GM12878 (cell line): ENCODE measurements around the gene CHN2. TPM values are rescaled to one million over a fixed set of nuclear protein-coding genes. Genes with fewer than 3 reads are reported as not detected.

Source experiments
- ATAC-seq: fragments of 200-7000 bp; cut with Tn5 transposase; 3 replicates; pipeline ENCODE4 v1.9.1; 2020; ENCODE audit warnings: mild to moderate bottlenecking, moderate library complexity
- BruUV-seq: library from RNA; stranded (reverse); fragments of 400-500 nt; replicated peaks from 2 replicates; lab custom pipeline; 2021; lab: Mats Ljungman, UMichigan
- CTCF ChIA-PET: fragments of 300-600 bp; sonication (Branson Sonifier 250); formaldehyde crosslinking; extraction: SDS; loops from one replicate; lab custom pipeline; 2021; ENCODE audit warnings: inconsistent platforms; lab: Yijun Ruan, JAX
- POLR2A ChIA-PET: fragments of 350-600 bp; formaldehyde crosslinking; extraction: SDS; loops from one replicate; lab custom pipeline; 2021; ENCODE audit warnings: inconsistent platforms; lab: Charles Lee
- RAD21 ChIA-PET: fragments of 300-600 bp; sonication (Branson Sonifier 250); formaldehyde crosslinking; loops from one replicate; lab custom pipeline; 2023; ENCODE audit warnings: antibody characterized with exemption; ENCODE audit not compliant: unreplicated experiment; lab: Charles Lee
- SMC1A ChIA-PET: fragments of 300-600 bp; sonication (Branson Sonifier 250); formaldehyde crosslinking; loops from one replicate; lab custom pipeline; 2023; ENCODE audit not compliant: unreplicated experiment, uncharacterized antibody; lab: Charles Lee
- DNase-seq: peaks from one replicate; pipeline ENCODE4 v3.0.0-alpha.2; 2011; ENCODE audit warnings: low read depth, low spot score
- FAIRE-seq: peaks from 3 replicates; lab custom pipeline; 2011; peaks lifted over from hg19 to GRCh38; lab: Jason Lieb, UNC
- H2AFZ ChIP-seq: 2 replicates; pipeline ENCODE4 v1.6.0; 2011; ENCODE audit warnings: low read depth, low read length, control low read depth; ENCODE audit not compliant: control insufficient read depth
- H3K27ac ChIP-seq: 2 replicates; pipeline ENCODE4 v1.5.1; 2011; ENCODE audit warnings: control low read depth; ENCODE audit not compliant: control insufficient read depth, insufficient read depth
- H3K27me3 ChIP-seq, 2 experiments: replicated peaks in 1 of 2; 2 replicates each; pipeline versions ENCODE4 v1.6.0 to v1.6.1; 2011; ENCODE audit warnings: low read length in 1 of 2; ENCODE audit not compliant: control insufficient read depth in 2 of 2, insufficient read depth in 2 of 2
- H3K36me3 ChIP-seq, 2 experiments: 2 replicates each; pipeline ENCODE4 v1.5.1; 2011; ENCODE audit warnings: low read length in 1 of 2; ENCODE audit not compliant: control insufficient read depth in 2 of 2, insufficient read depth in 2 of 2
- H3K4me1 ChIP-seq: 2 replicates; pipeline ENCODE4 v1.6.1; 2011; ENCODE audit warnings: mild to moderate bottlenecking, low read length, moderate library complexity, mixed read lengths; ENCODE audit not compliant: control insufficient read depth, insufficient read depth
- H3K4me2 ChIP-seq: 2 replicates; pipeline ENCODE4 v1.6.0; 2011; ENCODE audit warnings: control low read depth; ENCODE audit not compliant: control insufficient read depth, insufficient read depth
- H3K4me3 ChIP-seq: fragments of 200-600 bp; sonication (generic); 2 replicates; pipeline ENCODE4 v1.5.1; 2016
- H3K79me2 ChIP-seq: 2 replicates; pipeline ENCODE4 v1.6.0; 2011; ENCODE audit warnings: low read length; ENCODE audit not compliant: control insufficient read depth, insufficient read depth
- H3K9ac ChIP-seq: 2 replicates; pipeline ENCODE4 v1.8.0; 2011; ENCODE audit warnings: low read length, control low read depth, mixed read lengths; ENCODE audit not compliant: control insufficient read depth, insufficient read depth
- H3K9me3 ChIP-seq: replicated peaks from 3 replicates; pipeline ENCODE4 v1.5.1; 2011; ENCODE audit warnings: mild to moderate bottlenecking, low read length; ENCODE audit not compliant: control insufficient read depth, insufficient read depth
- H4K20me1 ChIP-seq: 2 replicates; pipeline ENCODE4 v1.6.0; 2011; ENCODE audit not compliant: control insufficient read depth, insufficient read depth
- BACH1 ChIP-seq: fragments of 450-650 bp; IDR thresholded peaks from 2 replicates; pipeline ENCODE4 v1.6.1; 2017; ENCODE audit warnings: mild to moderate bottlenecking, borderline replicate concordance
- CBFB ChIP-seq: IDR thresholded peaks from 2 replicates; pipeline ENCODE4 v1.6.1; 2016; ENCODE audit warnings: antibody characterized with exemption, low read depth
- EGR1 ChIP-seq, 2 experiments: IDR thresholded peaks; 1 replicate in 1 of 2; 2 replicates in 1 of 2; pipeline ENCODE4 v1.6.1; 2011 to 2012; ENCODE audit warnings: low read depth in 2 of 2, low read length in 2 of 2, borderline replicate concordance in 1 of 2, mild to moderate bottlenecking in 1 of 2, moderate library complexity in 1 of 2
- HDAC6 ChIP-seq: fragments of 200-600 bp; sonication (generic); IDR thresholded peaks from one replicate; pipeline ENCODE4 v1.8.0; 2017; ENCODE audit warnings: antibody characterized with exemption; ENCODE audit not compliant: unreplicated experiment
- JUNB ChIP-seq: IDR thresholded peaks from 2 replicates; pipeline ENCODE4 v1.6.1; 2016; ENCODE audit warnings: antibody characterized with exemption, mild to moderate bottlenecking
- PML ChIP-seq: IDR thresholded peaks from 2 replicates; pipeline ENCODE4 v1.6.1; 2012; ENCODE audit warnings: low read length, inconsistent platforms
- RAD21 ChIP-seq: IDR thresholded peaks from 2 replicates; pipeline ENCODE4 v1.6.1; 2011; ENCODE audit warnings: mild to moderate bottlenecking, low read depth, low read length, moderate library complexity; ENCODE audit not compliant: insufficient read depth
- SMC3 ChIP-seq: IDR thresholded peaks from 2 replicates; pipeline ENCODE4 v1.6.1; 2011; ENCODE audit warnings: low read length, improper control_type of control experiment, borderline replicate concordance
- STAT3 ChIP-seq: IDR thresholded peaks from 2 replicates; pipeline ENCODE4 v1.6.1; 2011; ENCODE audit warnings: low read depth, low read length, improper control_type of control experiment
- TCF3 ChIP-seq: IDR thresholded peaks from 2 replicates; pipeline ENCODE4 v1.6.1; 2012; ENCODE audit warnings: low read depth, mild to moderate bottlenecking, low read length, borderline replicate concordance; ENCODE audit not compliant: insufficient read depth
- WGBS: methylation state at CpG from one replicate; pipeline ENCODE4 v1.1.6; 2016; ENCODE audit warnings: low lambda C conversion rate; ENCODE audit not compliant: insufficient replicate concordance, insufficient coverage; ENCODE audit errors: missing lambda C conversion rate; 5-methylcytosine and 5-hydroxymethylcytosine counted together
- in situ Hi-C: fragments of 300-500 bp; cut with MboI; formaldehyde crosslinking; loops from 9 replicates; pipeline ENCODE4 v1.14.3; 2018; ENCODE audit warnings: mixed read lengths
- intact Hi-C: fragments of 100-400 bp; cut with micrococcal nuclease; formaldehyde crosslinking; loops from one replicate; pipeline ENCODE4 v1.14.2; 2022; ENCODE audit not compliant: unreplicated experiment
- polyA plus RNA-seq, 11 experiments: library from polyadenylated mRNA; depleted of rRNA in 4 of 11; unstranded in 6 of 11; stranded (reverse) in 5 of 11; fragments of >200 nt; fragmentation: Nextera tagmentation in 4 of 11; fragmentation: Illumina TruSeq in 1 of 11; extraction: Ambion mirVana in 4 of 11; extraction: Trizol in 1 of 11; gene quantifications; 1 replicate in 1 of 11; 2 replicates in 10 of 11; pipeline versions ENCODE4 v1.2.1 to v1.2.3, GENCODE V29; 2011 to 2016; ENCODE audit warnings: inconsistent platforms in 2 of 11, missing spikeins in 2 of 11, low read depth in 1 of 11
- total RNA-seq, 4 experiments: library from RNA; depleted of rRNA in 3 of 4; stranded (reverse); fragments of >200 nt in 3 of 4; fragmentation: Illumina TruSeq in 1 of 4; extraction: Trizol in 1 of 4; gene quantifications; 2 replicates each; pipeline versions ENCODE4 v1.2.1 to v1.2.3, GENCODE V29; 2013 to 2021
- TF ChIP-seq, protein P1 (sequence below): fragments of 450-650 bp; IDR thresholded peaks from 2 replicates; pipeline ENCODE4 v1.6.1; 2018; ENCODE audit warnings: borderline replicate concordance, mild to moderate bottlenecking; ENCODE audit not compliant: partially characterized antibody
- TF ChIP-seq, protein P2 (sequence below): fragments of 450-650 bp; conservative IDR thresholded peaks from 2 replicates; pipeline ENCODE4 v1.6.1; 2017; ENCODE audit warnings: mild to moderate bottlenecking, moderate library complexity
- TF ChIP-seq, protein P3 (sequence below): IDR thresholded peaks from 2 replicates; pipeline ENCODE4 v1.6.1; 2012; ENCODE audit warnings: low read length, inconsistent platforms

CHN2 gene
- total and polyA plus RNA-seq, 10 of the 15 experiments (the other 5 are each of a cell fraction or from before 2014, with no cell fraction given): 0.11 to 3.8 (median 0.37) TPM; not detected in 2

DNA sequence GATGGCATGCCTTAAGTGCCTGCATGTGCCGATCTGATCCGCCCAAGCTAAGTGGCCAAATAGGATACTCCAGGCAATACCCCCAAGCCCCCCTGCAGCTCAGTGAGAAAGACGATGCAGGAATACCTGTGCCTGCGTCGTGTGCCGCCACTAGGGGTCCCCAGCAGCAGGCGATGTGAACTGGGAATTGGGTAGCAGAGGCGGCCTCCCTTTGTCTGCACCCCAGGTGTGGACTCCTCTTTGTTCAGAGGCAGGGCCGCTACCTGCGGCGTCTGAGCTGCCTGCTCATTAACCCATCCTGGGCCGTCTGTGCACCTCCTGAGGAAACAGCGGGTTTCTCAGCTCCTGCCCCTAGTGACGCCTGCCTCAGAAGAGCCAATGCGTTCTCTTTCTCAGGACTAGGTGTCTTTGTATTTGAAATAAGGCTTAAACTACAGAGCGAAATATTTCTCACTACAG is 4.8 kb upstream of the CHN2 start (continued):
- TF ChIP-seq, protein P1, sequence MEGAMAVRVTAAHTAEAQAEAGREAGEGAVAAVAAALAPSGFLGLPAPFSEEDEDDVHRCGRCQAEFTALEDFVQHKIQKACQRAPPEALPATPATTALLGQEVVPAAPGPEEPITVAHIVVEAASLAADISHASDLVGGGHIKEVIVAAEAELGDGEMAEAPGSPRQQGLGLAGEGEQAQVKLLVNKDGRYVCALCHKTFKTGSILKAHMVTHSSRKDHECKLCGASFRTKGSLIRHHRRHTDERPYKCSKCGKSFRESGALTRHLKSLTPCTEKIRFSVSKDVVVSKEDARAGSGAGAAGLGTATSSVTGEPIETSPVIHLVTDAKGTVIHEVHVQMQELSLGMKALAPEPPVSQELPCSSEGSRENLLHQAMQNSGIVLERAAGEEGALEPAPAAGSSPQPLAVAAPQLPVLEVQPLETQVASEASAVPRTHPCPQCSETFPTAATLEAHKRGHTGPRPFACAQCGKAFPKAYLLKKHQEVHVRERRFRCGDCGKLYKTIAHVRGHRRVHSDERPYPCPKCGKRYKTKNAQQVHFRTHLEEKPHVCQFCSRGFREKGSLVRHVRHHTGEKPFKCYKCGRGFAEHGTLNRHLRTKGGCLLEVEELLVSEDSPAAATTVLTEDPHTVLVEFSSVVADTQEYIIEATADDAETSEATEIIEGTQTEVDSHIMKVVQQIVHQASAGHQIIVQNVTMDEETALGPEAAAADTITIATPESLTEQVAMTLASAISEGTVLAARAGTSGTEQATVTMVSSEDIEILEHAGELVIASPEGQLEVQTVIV: no peak
- no peak for TF ChIP-seq CBFB
- TF ChIP-seq PML: no peak
- TF ChIP-seq TCF3: no peak
- peak; percentile 66 for TF ChIP-seq RAD21
- TF ChIP-seq SMC3: peak; percentile 79
- no peak for TF ChIP-seq HDAC6

DNA sequence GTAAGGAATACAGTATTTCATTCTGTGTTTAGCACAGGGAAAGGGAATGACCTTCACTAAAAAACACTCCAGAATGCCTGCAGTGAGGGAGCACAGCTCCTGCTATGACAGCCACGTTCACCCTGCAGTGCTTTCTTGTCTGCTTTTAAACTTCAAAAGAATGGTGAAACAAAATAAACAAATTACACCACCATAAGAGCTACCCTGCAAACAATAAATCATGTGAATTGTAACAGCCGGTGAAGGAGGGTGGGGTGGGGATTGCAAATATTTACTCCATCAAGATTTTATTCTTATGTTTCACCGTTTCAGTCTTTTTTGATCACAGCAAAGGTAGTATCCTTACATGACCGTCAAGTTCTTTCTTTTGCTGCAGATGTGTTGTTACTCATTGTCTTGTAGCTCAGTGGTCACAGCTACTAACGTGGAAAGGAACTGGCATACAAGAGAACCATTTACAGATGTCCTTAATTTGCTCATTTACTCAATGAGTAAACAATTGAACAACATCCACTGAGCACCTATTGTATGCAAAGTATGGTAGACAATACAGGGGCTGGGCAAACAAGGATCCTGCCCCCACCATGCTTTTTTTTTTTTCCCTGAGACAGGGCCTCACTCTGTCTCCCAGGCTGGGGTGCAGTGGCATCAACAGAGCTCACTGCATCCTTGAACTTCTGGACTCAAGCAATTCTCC is 4.1 kb upstream of the CHN2 start:
- Histone ChIP-seq H3K4me2 (no peak overlapping the region), H3K79me2 (no peaks in the 10 kb centered on the region), H3K9ac (no peak overlapping the region), H4K20me1 (no peaks in the 10 kb centered on the region), H3K4me1 (no peaks in the 10 kb centered on the region), H3K4me3 (no peak overlapping the region), H2AFZ (no peak overlapping the region), H3K27ac (no peak overlapping the region), H3K27me3 (peaks cover 3 to 13% of the 10 kb centered on the region in 2 experiments), H3K9me3 (no peaks in the 10 kb centered on the region), H3K36me3 (no peaks in the 10 kb centered on the region)
- in situ Hi-C loops (loop anchor here (5.0 kb wide), 1 partner anchor 217 kb away; no protein-coding TSS in a partner anchor), intact Hi-C loops (no loop called here)
- 17% methylated on average over 5 of the region's 5 CpGs for WGBS
- ChIA-PET CTCF (interaction anchor here (0.7 to 4.4 kb wide), 29 partner anchors 8 to 321 kb away, joined by 3 to 112 read pairs (median 4); no protein-coding TSS in a partner anchor), SMC1A (interaction anchor here (0.7 to 5.4 kb wide), 13 partner anchors 24 to 1160 kb away, joined by 3 to 77 read pairs (median 4); no protein-coding TSS in a partner anchor), POLR2A (no interaction called here), RAD21 (interaction anchor here (0.8 to 4.3 kb wide), 7 partner anchors 12 to 268 kb away, joined by 3 to 31 read pairs (median 3); no protein-coding TSS in a partner anchor)
- FAIRE-seq (no peak), ATAC-seq (no peak), DNase-seq (no peak)
- no TSS peak for BruUV-seq
- TF ChIP-seq, protein P1: no peak
- TF ChIP-seq, protein P2, sequence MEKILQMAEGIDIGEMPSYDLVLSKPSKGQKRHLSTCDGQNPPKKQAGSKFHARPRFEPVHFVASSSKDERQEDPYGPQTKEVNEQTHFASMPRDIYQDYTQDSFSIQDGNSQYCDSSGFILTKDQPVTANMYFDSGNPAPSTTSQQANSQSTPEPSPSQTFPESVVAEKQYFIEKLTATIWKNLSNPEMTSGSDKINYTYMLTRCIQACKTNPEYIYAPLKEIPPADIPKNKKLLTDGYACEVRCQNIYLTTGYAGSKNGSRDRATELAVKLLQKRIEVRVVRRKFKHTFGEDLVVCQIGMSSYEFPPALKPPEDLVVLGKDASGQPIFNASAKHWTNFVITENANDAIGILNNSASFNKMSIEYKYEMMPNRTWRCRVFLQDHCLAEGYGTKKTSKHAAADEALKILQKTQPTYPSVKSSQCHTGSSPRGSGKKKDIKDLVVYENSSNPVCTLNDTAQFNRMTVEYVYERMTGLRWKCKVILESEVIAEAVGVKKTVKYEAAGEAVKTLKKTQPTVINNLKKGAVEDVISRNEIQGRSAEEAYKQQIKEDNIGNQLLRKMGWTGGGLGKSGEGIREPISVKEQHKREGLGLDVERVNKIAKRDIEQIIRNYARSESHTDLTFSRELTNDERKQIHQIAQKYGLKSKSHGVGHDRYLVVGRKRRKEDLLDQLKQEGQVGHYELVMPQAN: no peak
- TF ChIP-seq EGR1 (IDR thresholded peaks at IDR 0.05; ENCODE audit: borderline replicate concordance in 1 of 2, low read depth in 2 of 2, low read length in 2 of 2) (no peak), BACH1 (no peak), STAT3 (no peak), JUNB (no peak)
- TF ChIP-seq, protein P3, sequence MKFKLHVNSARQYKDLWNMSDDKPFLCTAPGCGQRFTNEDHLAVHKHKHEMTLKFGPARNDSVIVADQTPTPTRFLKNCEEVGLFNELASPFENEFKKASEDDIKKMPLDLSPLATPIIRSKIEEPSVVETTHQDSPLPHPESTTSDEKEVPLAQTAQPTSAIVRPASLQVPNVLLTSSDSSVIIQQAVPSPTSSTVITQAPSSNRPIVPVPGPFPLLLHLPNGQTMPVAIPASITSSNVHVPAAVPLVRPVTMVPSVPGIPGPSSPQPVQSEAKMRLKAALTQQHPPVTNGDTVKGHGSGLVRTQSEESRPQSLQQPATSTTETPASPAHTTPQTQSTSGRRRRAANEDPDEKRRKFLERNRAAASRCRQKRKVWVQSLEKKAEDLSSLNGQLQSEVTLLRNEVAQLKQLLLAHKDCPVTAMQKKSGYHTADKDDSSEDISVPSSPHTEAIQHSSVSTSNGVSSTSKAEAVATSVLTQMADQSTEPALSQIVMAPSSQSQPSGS: no peak
